Measurements from ENCODE around the gene TMSB4X.
"Not testable (repeated sequence)": the region's sequence is repeated elsewhere in the genome, so short reads cannot be mapped to it uniquely, and the experiment has no call there.

TMSB4X gene

DNA sequence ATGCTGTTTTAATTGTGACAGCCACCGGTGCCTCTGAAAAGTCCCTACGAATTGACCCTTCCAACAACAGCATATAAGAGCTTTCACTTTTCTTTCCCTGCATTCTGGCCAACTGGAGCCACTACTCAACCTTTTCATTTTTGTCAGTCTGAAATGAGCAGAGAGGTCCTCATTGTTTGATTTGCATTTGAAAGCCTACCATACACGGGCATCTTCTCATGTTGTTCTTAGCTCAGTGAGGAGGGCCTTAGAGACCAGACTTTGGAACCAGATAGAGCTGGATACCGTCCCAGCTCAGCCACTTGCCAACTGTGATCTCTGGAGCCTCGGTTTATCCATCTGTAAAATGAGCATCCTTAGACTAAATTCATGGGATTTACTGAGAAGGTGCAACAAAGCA, 16.9 kb upstream of the TMSB4X start:
- DNase-seq: no peak
- peaks cover 59% of the 10 kb centered on the region for H3K9me3 Mint-ChIP-seq
- H3K27me3 Mint-ChIP-seq (ENCODE audit: low read depth, poor library complexity): peaks cover 5% of the 10 kb centered on the region
- H3K27ac Mint-ChIP-seq: no peak overlapping the region
- H3K36me3 Mint-ChIP-seq (ENCODE audit: low read depth): peaks cover 4% of the 10 kb centered on the region
- TF ChIP-seq, protein P1, sequence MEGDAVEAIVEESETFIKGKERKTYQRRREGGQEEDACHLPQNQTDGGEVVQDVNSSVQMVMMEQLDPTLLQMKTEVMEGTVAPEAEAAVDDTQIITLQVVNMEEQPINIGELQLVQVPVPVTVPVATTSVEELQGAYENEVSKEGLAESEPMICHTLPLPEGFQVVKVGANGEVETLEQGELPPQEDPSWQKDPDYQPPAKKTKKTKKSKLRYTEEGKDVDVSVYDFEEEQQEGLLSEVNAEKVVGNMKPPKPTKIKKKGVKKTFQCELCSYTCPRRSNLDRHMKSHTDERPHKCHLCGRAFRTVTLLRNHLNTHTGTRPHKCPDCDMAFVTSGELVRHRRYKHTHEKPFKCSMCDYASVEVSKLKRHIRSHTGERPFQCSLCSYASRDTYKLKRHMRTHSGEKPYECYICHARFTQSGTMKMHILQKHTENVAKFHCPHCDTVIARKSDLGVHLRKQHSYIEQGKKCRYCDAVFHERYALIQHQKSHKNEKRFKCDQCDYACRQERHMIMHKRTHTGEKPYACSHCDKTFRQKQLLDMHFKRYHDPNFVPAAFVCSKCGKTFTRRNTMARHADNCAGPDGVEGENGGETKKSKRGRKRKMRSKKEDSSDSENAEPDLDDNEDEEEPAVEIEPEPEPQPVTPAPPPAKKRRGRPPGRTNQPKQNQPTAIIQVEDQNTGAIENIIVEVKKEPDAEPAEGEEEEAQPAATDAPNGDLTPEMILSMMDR (IDR thresholded peaks at IDR 0.05): no peak
- no peak overlapping the region for H3K4me3 Mint-ChIP-seq
- peaks cover 9% of the 10 kb centered on the region for H3K4me1 Mint-ChIP-seq

DNA sequence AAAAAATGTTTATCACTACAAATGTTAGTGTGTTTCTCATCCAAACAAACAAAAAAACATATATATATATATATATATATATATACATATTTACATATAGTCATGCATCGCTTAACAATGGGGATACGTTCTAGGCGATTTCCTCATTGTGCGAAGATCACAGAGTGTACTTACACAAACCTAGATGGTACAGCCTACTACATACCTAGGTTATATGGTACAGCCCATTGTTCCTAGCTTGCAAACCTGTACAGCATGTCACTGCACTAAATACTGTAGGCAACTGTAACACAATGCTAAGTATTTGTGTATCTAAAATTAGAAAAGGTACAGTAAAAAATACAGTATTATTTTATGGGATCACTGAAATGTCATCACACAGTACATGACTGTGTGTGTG, 16.4 kb upstream of the TMSB4X start:
- Mint-ChIP-seq H3K9me3 (peaks cover 56% of the 10 kb centered on the region), H3K27ac (no peak overlapping the region), H3K4me3 (no peak overlapping the region), H3K36me3 (ENCODE audit: low read depth) (peaks cover 4% of the 10 kb centered on the region), H3K27me3 (ENCODE audit: low read depth, poor library complexity) (peaks cover 5% of the 10 kb centered on the region), H3K4me1 (peaks cover 9% of the 10 kb centered on the region)
- no peak for DNase-seq
- TF ChIP-seq, protein P1 (IDR thresholded peaks at IDR 0.05): no peak

DNA sequence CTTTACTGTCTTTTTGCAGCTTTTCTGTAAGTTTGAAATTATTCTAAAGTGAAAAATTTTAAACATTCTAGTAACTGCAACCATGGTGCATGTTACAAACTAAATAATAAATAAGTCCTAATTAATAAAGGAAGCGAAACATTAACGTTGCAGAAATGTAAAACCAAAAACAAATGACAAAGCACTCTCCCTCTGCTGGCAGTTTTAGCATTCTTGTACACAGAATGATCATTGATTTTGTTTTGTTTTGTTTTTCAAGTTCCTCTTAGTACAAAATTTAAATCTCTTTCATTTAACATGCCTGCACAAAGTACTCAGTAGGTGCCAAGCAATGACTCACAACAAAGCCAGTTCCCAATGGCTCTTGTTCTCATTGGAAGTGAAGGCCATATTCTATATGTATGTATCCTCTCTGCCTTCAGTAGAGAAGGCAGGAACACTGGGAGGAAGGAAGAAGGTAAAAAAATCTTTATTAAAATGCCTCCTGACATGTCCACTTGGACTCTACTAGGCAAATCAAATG, 13.7 kb upstream of the TMSB4X start:
- Mint-ChIP-seq H3K27me3 (ENCODE audit: low read depth, poor library complexity) (peaks cover 8% of the 10 kb centered on the region), H3K9me3 (peaks cover 60% of the 10 kb centered on the region), H3K36me3 (ENCODE audit: low read depth) (peaks cover 4% of the 10 kb centered on the region), H3K27ac (no peak overlapping the region), H3K4me1 (peaks cover 16% of the 10 kb centered on the region), H3K4me3 (no peak overlapping the region)
- DNase-seq: no peak
- TF ChIP-seq, protein P1 (IDR thresholded peaks at IDR 0.05): no peak

DNA sequence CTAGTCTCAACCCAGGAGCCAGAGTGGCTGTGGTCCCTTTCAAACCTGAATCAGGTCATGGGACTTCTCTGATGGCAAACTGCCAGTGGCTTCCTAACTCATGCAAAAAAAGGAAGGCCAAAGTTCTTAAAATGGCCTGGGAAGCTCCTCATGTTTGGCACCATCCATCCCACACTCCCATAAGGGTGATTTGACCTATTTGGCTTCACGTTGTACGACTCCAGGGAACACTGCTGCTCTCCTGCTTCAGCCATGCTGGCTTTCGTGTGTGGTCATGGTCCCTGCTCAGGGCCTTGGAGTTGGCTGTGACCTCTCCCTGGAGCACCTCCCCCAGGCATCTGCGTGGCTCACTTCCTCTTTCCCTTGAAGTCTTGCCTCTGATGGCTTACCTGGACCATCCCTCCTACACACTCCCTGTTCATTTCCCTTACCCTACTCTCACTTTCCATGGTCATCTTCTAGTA, 12.8 kb upstream of the TMSB4X start:
- peaks cover 4% of the 10 kb centered on the region for H3K36me3 Mint-ChIP-seq (ENCODE audit: low read depth)
- DNase-seq: no peak
- no peak overlapping the region for H3K4me3 Mint-ChIP-seq
- peaks cover 63% of the 10 kb centered on the region for H3K9me3 Mint-ChIP-seq
- H3K27me3 Mint-ChIP-seq (ENCODE audit: low read depth, poor library complexity): peaks cover 8% of the 10 kb centered on the region
- H3K4me1 Mint-ChIP-seq: peaks cover 9% of the 10 kb centered on the region
- TF ChIP-seq, protein P1 (IDR thresholded peaks at IDR 0.05): no peak
- H3K27ac Mint-ChIP-seq: no peak overlapping the region

DNA sequence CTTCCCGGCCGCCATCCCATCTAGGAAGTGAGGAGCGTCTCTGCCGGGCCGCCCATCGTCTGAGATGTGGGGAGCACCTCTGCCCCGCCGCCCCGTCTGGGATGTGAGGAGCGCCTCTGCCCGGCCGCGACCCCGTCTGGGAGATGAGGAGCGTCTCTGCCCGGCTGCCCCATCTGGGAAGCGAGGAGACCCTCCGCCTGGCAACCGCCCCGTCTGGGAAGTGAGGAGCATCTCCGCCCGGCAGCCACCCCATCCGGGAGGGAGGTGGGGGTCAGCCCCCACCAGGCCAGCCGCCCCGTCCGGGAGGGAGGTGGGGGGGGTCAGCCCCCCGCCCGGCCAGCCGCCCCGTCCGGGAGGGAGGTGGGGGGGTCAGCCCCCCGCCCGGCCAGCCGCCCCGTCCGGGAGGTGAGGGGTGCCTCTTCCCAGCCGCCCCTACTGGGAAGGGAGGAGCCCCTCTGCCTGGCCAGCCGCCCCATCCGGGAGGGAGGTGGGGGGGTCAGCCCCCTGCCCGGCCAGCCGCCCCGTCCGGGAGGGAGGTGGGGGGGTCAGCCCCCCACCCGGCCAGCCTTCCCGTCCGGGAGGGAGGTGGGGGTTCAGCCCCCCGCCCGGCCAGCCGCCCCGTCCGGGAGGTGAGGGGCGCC, 11.6 kb upstream of the TMSB4X start:
- H3K9me3 Mint-ChIP-seq: peaks cover 62% of the 10 kb centered on the region
- H3K36me3 Mint-ChIP-seq (ENCODE audit: low read depth); H3K27me3 Mint-ChIP-seq (ENCODE audit: low read depth, poor library complexity); H3K27ac Mint-ChIP-seq; H3K4me1 Mint-ChIP-seq; DNase-seq; H3K4me3 Mint-ChIP-seq: not testable (repeated sequence)

DNA sequence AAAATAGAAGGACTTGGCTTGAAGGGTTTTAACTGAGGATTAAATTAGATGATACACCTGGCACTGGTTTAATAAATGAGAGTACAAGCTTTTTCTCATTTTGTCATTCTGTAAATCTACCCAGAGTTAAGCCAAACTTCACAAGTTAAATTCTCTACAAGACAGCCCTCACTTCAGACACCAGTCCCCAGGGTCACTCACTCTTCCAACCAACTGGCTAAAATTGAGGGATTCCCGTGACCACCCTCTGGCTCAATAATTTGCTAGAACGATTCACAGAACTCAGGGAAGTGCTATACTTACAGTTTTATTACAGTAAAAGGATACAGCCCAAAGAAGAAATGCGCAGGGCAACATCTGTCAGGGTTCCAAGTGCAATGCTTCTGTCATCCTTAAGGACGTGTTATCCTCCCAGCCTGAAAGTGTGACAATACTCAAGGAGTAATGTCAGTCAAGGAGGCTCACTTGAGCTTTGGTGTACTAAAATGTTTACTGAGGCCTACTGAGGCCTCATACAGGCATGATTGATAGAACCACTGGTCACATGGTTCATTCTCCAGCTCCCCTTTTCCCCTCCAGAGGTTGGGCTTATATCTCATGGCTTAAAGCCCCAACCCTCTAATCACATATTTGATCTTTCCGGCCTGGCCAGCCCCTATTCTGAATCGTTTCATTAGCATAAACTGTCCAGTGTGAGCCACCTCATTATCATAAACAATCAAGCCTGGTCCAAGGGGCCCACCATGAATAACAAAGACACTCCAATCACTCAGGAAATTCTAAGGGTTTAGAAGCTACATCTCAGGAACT, 9.6 kb upstream of the TMSB4X start:
- Mint-ChIP-seq H3K4me3 (no peak overlapping the region), H3K27me3 (ENCODE audit: low read depth, poor library complexity) (peaks cover 8% of the 10 kb centered on the region), H3K9me3 (peaks cover 66% of the 10 kb centered on the region), H3K4me1 (peaks cover 7% of the 10 kb centered on the region), H3K27ac (peak overlapping the region; percentile 16), H3K36me3 (ENCODE audit: low read depth) (peaks cover 4% of the 10 kb centered on the region)
- no peak for DNase-seq
- TF ChIP-seq, protein P1 (IDR thresholded peaks at IDR 0.05): no peak
